H1 (cell line): Measurements from ENCODE around the gene TLE4. TPM values are rescaled to one million over a fixed set of nuclear protein-coding genes. Genes with fewer than 3 reads are reported as not detected.

Experiments
- BACH1 ChIP-seq: IDR thresholded peaks from 2 replicates; pipeline ENCODE4 v1.6.1; 2012; ENCODE audit warnings: low read length, improper control_type of control experiment
- CHD7 ChIP-seq: fragments of 300-600 bp; sonication (generic); IDR thresholded peaks from 2 replicates; pipeline ENCODE4 v1.7.1; 2012; ENCODE audit warnings: low read length, moderate library complexity, mild to moderate bottlenecking, inconsistent platforms; ENCODE audit not compliant: insufficient replicate concordance
- KDM5A ChIP-seq: fragments of 200-600 bp; IDR thresholded peaks from 2 replicates; pipeline ENCODE4 v1.7.1; 2012; ENCODE audit warnings: mild to moderate bottlenecking, low read length, inconsistent platforms, mixed read lengths
- RXRA ChIP-seq: IDR thresholded peaks from 2 replicates; pipeline ENCODE4 v1.6.1; 2011; ENCODE audit warnings: low read depth, mild to moderate bottlenecking, low read length, moderate library complexity; ENCODE audit not compliant: insufficient read depth
- polyA plus RNA-seq, 7 experiments: library from polyadenylated mRNA; depleted of rRNA in 3 of 7; stranded (reverse) in 5 of 7; unstranded in 2 of 7; fragments of >200 nt in 5 of 7; fragments of 200-250 nt in 2 of 7; gene quantifications; 1 replicate in 5 of 7; 2 replicates in 1 of 7; 4 replicates in 1 of 7; pipeline versions ENCODE4 v1.2.1 to v1.2.3, GENCODE V29; 2011 to 2013; ENCODE audit warnings: missing spikeins in 2 of 7, mixed read lengths in 2 of 7
- total RNA-seq: library from RNA; stranded (reverse); fragmentation: NEBNext Ultra II Directional; extraction: Animal tissue kit (Norgen Biotek cat#: 25700); gene quantifications from 2 replicates; pipeline ENCODE4 v1.2.1, GENCODE V29; 2021
- TF ChIP-seq, protein P1 (sequence below): IDR thresholded peaks from 2 replicates; pipeline ENCODE4 v1.6.1; 2012; ENCODE audit warnings: low read length, inconsistent platforms
- TF ChIP-seq, protein P2 (sequence below): IDR thresholded peaks from 2 replicates; pipeline ENCODE4 v1.6.1; 2012; ENCODE audit warnings: inconsistent platforms

Gene TLE4
- total and polyA plus RNA-seq, 2 of the 8 experiments (the other 6 are each of a cell fraction or from before 2014, with no cell fraction given) = 32.4 to 36.9 TPM

DNA sequence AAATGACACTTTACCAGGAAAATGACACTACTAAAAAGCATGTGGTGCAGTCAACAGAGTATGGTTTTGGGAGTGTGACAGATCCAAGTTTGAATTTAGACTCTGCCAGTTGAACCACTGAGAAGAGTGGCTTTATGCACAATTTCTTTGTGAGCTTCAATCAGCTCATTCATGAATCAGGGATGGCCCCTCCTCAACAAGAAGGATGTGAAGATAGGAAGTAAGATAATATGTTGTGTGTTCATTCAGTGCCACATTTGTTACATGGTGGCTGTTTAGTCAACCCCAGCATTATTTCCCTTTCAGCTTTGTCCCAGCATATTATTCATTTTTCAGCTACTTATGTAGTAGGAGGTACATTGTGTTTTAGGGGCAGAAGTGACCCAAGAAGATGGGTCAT, 140.1 kb downstream of the TLE4 start (continued):
- TF ChIP-seq, protein P1, sequence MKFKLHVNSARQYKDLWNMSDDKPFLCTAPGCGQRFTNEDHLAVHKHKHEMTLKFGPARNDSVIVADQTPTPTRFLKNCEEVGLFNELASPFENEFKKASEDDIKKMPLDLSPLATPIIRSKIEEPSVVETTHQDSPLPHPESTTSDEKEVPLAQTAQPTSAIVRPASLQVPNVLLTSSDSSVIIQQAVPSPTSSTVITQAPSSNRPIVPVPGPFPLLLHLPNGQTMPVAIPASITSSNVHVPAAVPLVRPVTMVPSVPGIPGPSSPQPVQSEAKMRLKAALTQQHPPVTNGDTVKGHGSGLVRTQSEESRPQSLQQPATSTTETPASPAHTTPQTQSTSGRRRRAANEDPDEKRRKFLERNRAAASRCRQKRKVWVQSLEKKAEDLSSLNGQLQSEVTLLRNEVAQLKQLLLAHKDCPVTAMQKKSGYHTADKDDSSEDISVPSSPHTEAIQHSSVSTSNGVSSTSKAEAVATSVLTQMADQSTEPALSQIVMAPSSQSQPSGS = no peak
- TF ChIP-seq, protein P2, sequence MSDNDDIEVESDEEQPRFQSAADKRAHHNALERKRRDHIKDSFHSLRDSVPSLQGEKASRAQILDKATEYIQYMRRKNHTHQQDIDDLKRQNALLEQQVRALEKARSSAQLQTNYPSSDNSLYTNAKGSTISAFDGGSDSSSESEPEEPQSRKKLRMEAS = no peak
- TF ChIP-seq CHD7 (no peak), BACH1 (no peak), KDM5A (no peak), RXRA (no peak)
